ENCODE data around the gene MACIR.

DNA sequence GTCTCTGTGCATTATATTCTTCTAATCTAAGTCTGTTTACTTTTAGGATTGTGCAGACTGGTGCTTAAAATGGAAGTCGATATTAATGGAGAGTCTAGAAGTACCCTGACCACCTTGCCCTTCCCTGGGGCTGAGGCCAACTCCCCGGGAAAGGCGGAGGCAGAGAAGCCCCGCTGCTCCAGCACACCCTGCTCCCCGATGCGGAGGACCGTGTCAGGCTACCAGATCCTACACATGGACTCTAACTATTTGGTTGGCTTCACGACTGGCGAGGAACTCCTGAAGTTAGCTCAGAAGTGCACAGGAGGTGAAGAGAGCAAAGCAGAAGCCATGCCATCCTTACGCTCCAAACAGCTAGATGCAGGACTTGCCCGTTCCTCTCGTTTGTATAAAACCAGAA lies 17.3 kb downstream of the MACIR start:
- TF ChIP-seq, protein P1, sequence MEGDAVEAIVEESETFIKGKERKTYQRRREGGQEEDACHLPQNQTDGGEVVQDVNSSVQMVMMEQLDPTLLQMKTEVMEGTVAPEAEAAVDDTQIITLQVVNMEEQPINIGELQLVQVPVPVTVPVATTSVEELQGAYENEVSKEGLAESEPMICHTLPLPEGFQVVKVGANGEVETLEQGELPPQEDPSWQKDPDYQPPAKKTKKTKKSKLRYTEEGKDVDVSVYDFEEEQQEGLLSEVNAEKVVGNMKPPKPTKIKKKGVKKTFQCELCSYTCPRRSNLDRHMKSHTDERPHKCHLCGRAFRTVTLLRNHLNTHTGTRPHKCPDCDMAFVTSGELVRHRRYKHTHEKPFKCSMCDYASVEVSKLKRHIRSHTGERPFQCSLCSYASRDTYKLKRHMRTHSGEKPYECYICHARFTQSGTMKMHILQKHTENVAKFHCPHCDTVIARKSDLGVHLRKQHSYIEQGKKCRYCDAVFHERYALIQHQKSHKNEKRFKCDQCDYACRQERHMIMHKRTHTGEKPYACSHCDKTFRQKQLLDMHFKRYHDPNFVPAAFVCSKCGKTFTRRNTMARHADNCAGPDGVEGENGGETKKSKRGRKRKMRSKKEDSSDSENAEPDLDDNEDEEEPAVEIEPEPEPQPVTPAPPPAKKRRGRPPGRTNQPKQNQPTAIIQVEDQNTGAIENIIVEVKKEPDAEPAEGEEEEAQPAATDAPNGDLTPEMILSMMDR (conservative IDR thresholded peaks at IDR 0.05; ENCODE audit: low read depth, low read length), result no peak
- TF ChIP-seq EZH2 (IDR thresholded peaks at IDR 0.05; ENCODE audit: borderline replicate concordance, low read depth, low read length, poor library complexity, severe bottlenecking), result no peak

Data from A673 (cell line).